Adipocyte (in vitro differentiated cells): ENCODE results near the gene ETNK1.

Experiments used
- DNase-seq: peaks from one replicate; pipeline ENCODE4 v3.0.0-alpha.2; 2015; ENCODE audit warnings: low read depth
- H3K27me3 ChIP-seq: replicated peaks from 2 replicates; pipeline ENCODE4 v1.7.0; 2013; ENCODE audit warnings: mild to moderate bottlenecking, low read length, moderate library complexity; ENCODE audit not compliant: control insufficient read depth, insufficient read depth
- H3K36me3 ChIP-seq: 2 replicates; pipeline ENCODE4 v1.7.0; 2013; ENCODE audit warnings: low read length, mild to moderate bottlenecking, moderate library complexity; ENCODE audit not compliant: control insufficient read depth, insufficient read depth, severe bottlenecking
- H3K4me1 ChIP-seq: 2 replicates; pipeline ENCODE4 v1.7.0; 2013; ENCODE audit warnings: mild to moderate bottlenecking, low read length, moderate library complexity; ENCODE audit not compliant: control insufficient read depth, insufficient read depth
- H3K4me3 ChIP-seq: 2 replicates; pipeline ENCODE4 v1.7.0; 2013; ENCODE audit warnings: mild to moderate bottlenecking, low read length, moderate library complexity
- H3K9ac ChIP-seq: 2 replicates; pipeline ENCODE4 v1.7.0; 2013; ENCODE audit warnings: mild to moderate bottlenecking, low read length, moderate library complexity
- H3K9me3 ChIP-seq: 2 replicates; pipeline ENCODE4 v1.7.0; 2013; ENCODE audit warnings: mild to moderate bottlenecking, low read length, moderate library complexity; ENCODE audit not compliant: control insufficient read depth

ETNK1 gene

DNA sequence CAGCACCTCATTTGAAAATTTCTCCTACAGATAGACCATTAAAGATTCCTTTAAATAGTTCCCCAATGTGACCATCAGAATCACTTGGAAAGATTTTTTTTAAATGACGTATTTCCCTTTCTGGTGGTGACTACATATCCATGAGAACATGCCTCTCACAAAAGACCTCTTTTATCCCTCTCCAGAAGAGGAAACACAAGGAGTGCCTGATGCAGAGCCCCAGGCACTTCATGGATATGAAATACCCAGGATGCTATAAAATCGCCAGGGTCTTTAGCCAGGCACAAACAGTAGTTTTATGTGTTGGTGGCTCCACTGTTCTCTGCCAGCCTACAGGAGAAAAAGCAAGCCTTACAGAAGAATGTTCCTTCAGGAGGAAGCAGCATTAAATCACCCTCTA is 97.1 kb downstream of the ETNK1 start:
- no peaks in the 10 kb centered on the region for H3K36me3 ChIP-seq
- H3K9ac ChIP-seq = no peak overlapping the region
- H3K4me3 ChIP-seq = no peak overlapping the region
- H3K27me3 ChIP-seq = no peaks in the 10 kb centered on the region
- H3K9me3 ChIP-seq = no peaks in the 10 kb centered on the region
- H3K4me1 ChIP-seq = no peaks in the 10 kb centered on the region
- DNase-seq = no peak

DNA sequence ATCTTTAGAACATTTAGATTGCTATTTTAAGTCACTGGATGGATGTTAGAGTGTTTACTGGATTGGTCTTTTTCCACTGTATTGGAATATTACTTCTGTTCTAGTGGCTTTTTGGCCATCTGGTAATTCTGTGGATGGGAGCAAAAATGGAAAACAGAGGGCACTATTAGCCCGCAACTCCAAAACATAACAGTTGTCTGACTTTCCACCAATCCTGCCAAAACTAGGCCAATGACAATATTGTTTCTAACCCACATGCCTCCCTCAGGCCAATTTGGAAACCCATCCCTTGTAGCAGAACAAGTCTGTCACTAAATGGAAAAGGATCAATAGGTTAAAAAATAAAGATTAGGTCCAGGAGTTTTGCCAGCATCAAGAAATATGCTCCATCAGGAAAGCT is 97.8 kb downstream of the ETNK1 start:
- H3K27me3 ChIP-seq = no peaks in the 10 kb centered on the region
- no peak overlapping the region for H3K9ac ChIP-seq
- H3K4me3 ChIP-seq = no peak overlapping the region
- no peaks in the 10 kb centered on the region for H3K9me3 ChIP-seq
- DNase-seq = no peak
- H3K4me1 ChIP-seq = no peaks in the 10 kb centered on the region
- H3K36me3 ChIP-seq = no peaks in the 10 kb centered on the region

DNA sequence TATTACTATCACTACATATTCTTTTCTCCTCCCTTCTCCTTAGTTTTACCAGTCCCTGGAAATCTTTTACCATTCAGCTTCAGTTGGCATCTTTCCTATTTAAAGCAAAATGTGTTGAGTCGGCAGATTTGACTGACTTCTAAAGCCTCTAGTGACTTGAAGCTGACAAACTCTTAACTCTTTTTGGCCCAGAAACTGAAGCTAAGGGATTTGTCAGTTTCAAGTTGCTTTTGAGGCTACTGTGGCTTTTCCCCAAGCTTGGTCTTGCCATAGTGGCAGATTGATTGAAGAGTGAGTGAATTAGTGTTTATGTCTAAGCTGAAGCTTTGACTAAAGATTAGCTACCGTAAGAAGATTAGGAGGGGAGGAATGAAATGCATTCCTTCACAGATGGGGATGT is 104.0 kb downstream of the ETNK1 start:
- Histone ChIP-seq H3K27me3 (no peaks in the 10 kb centered on the region), H3K9me3 (no peaks in the 10 kb centered on the region), H3K4me1 (peaks cover 49% of the 10 kb centered on the region), H3K4me3 (peak overlapping the region; percentile 77), H3K36me3 (no peaks in the 10 kb centered on the region), H3K9ac (peak overlapping the region; percentile 58)
- DNase-seq = no peak

DNA sequence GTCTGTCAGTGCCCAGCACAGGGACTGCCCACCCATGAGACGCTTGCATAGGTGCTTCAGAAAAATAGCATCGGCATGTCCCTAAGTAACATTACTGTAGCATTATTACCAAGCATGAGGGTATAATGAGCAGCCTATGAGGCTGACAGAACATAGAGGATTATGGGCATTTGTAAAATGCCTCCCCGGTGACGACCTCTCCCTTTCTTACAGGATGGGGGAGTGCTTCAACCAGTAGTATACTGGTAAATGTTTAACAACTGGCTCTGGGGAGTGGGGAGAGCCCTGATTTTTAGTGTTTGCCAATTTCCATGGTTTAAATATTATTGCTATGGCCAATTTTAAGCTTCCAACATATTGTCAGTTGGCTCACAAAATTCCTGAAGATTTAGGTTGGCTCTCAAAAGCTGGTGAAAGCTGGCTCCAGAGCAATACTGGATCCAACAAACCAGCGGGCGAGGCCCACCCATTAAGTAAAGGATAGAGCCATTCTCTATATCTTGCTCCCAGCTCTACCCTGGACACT is 104.5 kb downstream of the ETNK1 start:
- H3K9me3 ChIP-seq = no peaks in the 10 kb centered on the region
- DNase-seq = no peak
- no peaks in the 10 kb centered on the region for H3K36me3 ChIP-seq
- peak overlapping the region; percentile 77 for H3K4me3 ChIP-seq
- H3K27me3 ChIP-seq = no peaks in the 10 kb centered on the region
- peak overlapping the region; percentile 58 for H3K9ac ChIP-seq
- peaks cover 55% of the 10 kb centered on the region for H3K4me1 ChIP-seq

DNA sequence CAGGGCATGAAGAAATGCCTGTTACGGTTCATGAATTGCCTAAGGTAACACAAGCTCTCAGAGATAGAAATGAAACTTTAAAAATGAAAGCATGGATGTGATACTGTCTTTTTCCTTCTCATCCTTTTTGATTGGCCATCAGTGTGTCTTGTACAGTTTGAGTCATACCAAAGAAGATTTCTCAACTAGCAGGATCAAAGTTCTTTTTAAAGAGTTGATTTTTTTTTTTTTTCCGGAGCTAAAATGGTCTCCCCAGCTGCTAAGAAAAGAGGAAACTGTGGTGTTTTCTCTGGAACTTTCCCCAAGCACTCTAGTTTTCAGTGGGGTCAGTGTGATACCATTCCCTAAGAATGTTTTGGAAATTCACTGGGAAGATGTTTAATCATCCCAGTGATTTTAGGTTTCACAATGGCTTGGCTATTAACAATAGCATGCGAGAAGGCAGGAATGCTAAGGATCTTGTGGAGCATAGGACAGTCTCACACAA is 105.0 kb downstream of the ETNK1 start:
- Histone ChIP-seq H3K9ac (peak overlapping the region; percentile 58), H3K27me3 (no peaks in the 10 kb centered on the region), H3K36me3 (no peaks in the 10 kb centered on the region), H3K4me3 (peak overlapping the region; percentile 77), H3K4me1 (peaks cover 55% of the 10 kb centered on the region), H3K9me3 (no peaks in the 10 kb centered on the region)
- DNase-seq = peak; percentile 42

DNA sequence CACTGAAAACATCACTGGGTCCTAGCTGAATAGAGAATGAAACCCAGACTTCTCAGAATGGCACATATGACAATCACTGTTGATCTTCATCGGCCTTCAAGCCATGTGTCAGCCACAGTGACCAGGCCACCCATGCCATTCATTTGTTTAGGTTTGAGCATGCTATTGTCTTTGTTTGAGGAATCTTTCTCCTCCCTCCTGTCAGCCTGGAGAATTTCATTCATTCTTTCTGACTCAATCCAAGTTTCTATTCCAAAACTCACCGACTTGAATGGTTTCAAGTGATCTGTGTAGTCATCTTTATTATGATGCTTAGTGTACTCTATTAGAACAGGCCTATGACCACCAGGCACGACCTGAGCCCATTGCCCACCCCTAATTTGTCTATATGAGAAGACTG is 106.3 kb downstream of the ETNK1 start:
- Histone ChIP-seq H3K4me1 (peaks cover 55% of the 10 kb centered on the region), H3K9me3 (no peaks in the 10 kb centered on the region), H3K4me3 (no peak overlapping the region), H3K36me3 (no peaks in the 10 kb centered on the region), H3K27me3 (no peaks in the 10 kb centered on the region), H3K9ac (no peak overlapping the region)
- no peak for DNase-seq

DNA sequence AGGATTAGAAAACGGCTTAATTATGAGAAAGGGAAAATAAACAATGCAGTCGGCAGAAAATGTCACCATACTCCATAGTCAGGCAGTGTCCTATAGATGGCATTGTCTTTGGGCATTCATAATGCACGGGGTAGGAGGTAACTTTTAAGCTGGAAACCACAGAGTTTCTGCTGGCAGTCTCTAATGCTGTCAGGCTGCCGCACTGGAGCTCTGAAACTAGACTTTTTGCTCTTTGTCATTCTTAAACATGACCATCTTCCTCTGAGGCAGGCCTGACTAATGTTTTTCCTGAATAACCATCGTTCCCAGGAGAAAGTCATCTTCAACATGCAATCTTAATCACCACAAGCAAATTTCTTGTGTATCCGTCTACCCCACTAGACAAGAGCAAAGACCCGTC is 108.8 kb downstream of the ETNK1 start:
- DNase-seq = no peak
- H3K36me3 ChIP-seq = no peaks in the 10 kb centered on the region

DNA sequence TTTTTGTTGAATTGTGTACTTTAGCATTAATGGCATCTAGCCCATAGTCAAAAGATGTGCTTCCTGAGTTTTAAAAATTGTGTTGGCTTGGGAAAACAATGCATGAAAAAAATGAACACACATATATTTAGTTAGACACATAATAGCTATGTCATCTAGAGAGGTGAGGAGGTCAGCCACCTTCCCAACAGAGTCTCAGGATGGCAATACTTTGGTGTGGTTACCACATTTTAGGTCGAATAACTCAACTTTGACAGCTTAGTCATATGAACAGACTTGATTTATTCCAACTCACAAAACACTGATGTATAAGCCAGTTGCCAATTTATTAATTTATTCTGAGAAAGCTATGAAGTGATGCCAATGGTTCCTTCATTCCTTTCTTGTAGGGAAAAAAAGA is 114.0 kb downstream of the ETNK1 start:
- no peaks in the 10 kb centered on the region for H3K27me3 ChIP-seq
- H3K9ac ChIP-seq = no peak overlapping the region
- H3K36me3 ChIP-seq = no peaks in the 10 kb centered on the region
- no peak for DNase-seq
- no peak overlapping the region for H3K4me3 ChIP-seq
- H3K4me1 ChIP-seq = peaks cover 17% of the 10 kb centered on the region
- no peaks in the 10 kb centered on the region for H3K9me3 ChIP-seq

More for the DNA sequence above, 108.8 kb downstream of the ETNK1 start:
- no peak overlapping the region for H3K9ac ChIP-seq
- H3K27me3 ChIP-seq = no peaks in the 10 kb centered on the region
- H3K9me3 ChIP-seq = no peaks in the 10 kb centered on the region
- peak overlapping the region; percentile 42 for H3K4me3 ChIP-seq
- H3K4me1 ChIP-seq = peaks cover 52% of the 10 kb centered on the region
